ENCODE results near the gene ZC3H12D.
"Not testable (repeated sequence)": the region's sequence is repeated elsewhere in the genome, so short reads cannot be mapped to it uniquely, and the experiment has no call there.

ZC3H12D gene

GRCh38 chr6:149483849-149484655 is 762 bp downstream of the ZC3H12D start:
- DNase-seq (ENCODE audit: low spot score): no peak

- no peak for DNase-seq (ENCODE audit: low spot score)
Measured at GRCh38 chr6:149483334-149483725, 1.5 kb downstream of the ZC3H12D start.

- no peak for DNase-seq (ENCODE audit: low spot score)
Measured at GRCh38 chr6:149482545-149483333, 2.1 kb downstream of the ZC3H12D start.

GRCh38 chr6:149480502-149481280 is 4.1 kb downstream of the ZC3H12D start:
- no peak for DNase-seq (ENCODE audit: low spot score)

- no peak for DNase-seq (ENCODE audit: low spot score)
Measured at GRCh38 chr6:149478631-149479314, 6.0 kb downstream of the ZC3H12D start.

GRCh38 chr6:149477544-149477943 is 7.3 kb downstream of the ZC3H12D start:
- no peak for DNase-seq (ENCODE audit: low spot score)

GRCh38 chr6:149476789-149477455 is 7.9 kb downstream of the ZC3H12D start:
- DNase-seq (ENCODE audit: low spot score): no peak

GRCh38 chr6:149474108-149474935 is 10.5 kb downstream of the ZC3H12D start:
- no peak for DNase-seq (ENCODE audit: low spot score)

- DNase-seq (ENCODE audit: low spot score): no peak
Measured at GRCh38 chr6:149473080-149474052, 11.4 kb downstream of the ZC3H12D start.

GRCh38 chr6:149472241-149472640 is 12.6 kb downstream of the ZC3H12D start:
- no peak for DNase-seq (ENCODE audit: low spot score)

GRCh38 chr6:149471801-149472200 is 13.0 kb downstream of the ZC3H12D start:
- no peak for DNase-seq (ENCODE audit: low spot score)

GRCh38 chr6:149470948-149471347 is 13.9 kb downstream of the ZC3H12D start:
- no peak for DNase-seq (ENCODE audit: low spot score)

- no peak for DNase-seq (ENCODE audit: low spot score)
Measured at GRCh38 chr6:149468179-149468578, 16.6 kb downstream of the ZC3H12D start.

- DNase-seq (ENCODE audit: low spot score): no peak
Measured at GRCh38 chr6:149467265-149467664, 17.5 kb downstream of the ZC3H12D start.

GRCh38 chr6:149464411-149464810 is 20.4 kb downstream of the ZC3H12D start:
- DNase-seq (ENCODE audit: low spot score): no peak

GRCh38 chr6:149463781-149464180 is 21.0 kb downstream of the ZC3H12D start:
- no peak for DNase-seq (ENCODE audit: low spot score)

GRCh38 chr6:149462712-149463111 is 22.1 kb downstream of the ZC3H12D start:
- not testable (repeated sequence) for DNase-seq (ENCODE audit: low spot score)

- no peak for DNase-seq (ENCODE audit: low spot score)
Measured at GRCh38 chr6:149461670-149462069, 23.1 kb downstream of the ZC3H12D start.

- DNase-seq (ENCODE audit: low spot score): not testable (repeated sequence)
Measured at GRCh38 chr6:149460249-149460648, 24.6 kb downstream of the ZC3H12D start.

All from SK-N-DZ (cell line).